ENCODE data around the gene RPS18.

RPS18 gene

DNA sequence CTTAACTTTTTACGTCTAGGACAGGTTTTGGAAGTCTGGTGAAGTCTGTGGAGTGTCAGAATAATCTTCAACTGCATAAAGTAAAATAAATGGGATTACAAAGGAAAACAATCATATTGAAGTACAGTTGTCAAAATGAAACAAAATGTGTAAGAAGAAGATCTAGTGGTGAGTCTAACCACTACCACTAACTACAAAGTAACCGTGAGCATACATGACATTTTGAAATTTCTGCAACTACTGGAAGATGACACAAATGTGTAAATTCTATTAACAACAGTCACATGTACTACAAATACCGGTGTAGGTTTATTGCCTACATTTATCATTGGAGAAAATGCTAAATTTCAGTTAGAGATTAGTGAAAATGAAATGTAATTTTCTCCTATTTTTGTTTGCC, 29.9 kb upstream of the RPS18 start:
- no peak for TF ChIP-seq FOXM1 (IDR thresholded peaks at IDR 0.05; ENCODE audit: borderline replicate concordance, low read depth)
- no peak for TF ChIP-seq TCF12 (IDR thresholded peaks at IDR 0.05; ENCODE audit: low read depth)
- TF ChIP-seq CEBPB (IDR thresholded peaks at IDR 0.05), result no peak
- no peak for TF ChIP-seq YY1 (IDR thresholded peaks at IDR 0.05; ENCODE audit: low read depth)
- TF ChIP-seq RAD21 (IDR thresholded peaks at IDR 0.05; ENCODE audit: low read depth), result no peak
- no peak for TF ChIP-seq EP300 (IDR thresholded peaks at IDR 0.05; ENCODE audit: borderline replicate concordance)
- TF ChIP-seq, protein P1, sequence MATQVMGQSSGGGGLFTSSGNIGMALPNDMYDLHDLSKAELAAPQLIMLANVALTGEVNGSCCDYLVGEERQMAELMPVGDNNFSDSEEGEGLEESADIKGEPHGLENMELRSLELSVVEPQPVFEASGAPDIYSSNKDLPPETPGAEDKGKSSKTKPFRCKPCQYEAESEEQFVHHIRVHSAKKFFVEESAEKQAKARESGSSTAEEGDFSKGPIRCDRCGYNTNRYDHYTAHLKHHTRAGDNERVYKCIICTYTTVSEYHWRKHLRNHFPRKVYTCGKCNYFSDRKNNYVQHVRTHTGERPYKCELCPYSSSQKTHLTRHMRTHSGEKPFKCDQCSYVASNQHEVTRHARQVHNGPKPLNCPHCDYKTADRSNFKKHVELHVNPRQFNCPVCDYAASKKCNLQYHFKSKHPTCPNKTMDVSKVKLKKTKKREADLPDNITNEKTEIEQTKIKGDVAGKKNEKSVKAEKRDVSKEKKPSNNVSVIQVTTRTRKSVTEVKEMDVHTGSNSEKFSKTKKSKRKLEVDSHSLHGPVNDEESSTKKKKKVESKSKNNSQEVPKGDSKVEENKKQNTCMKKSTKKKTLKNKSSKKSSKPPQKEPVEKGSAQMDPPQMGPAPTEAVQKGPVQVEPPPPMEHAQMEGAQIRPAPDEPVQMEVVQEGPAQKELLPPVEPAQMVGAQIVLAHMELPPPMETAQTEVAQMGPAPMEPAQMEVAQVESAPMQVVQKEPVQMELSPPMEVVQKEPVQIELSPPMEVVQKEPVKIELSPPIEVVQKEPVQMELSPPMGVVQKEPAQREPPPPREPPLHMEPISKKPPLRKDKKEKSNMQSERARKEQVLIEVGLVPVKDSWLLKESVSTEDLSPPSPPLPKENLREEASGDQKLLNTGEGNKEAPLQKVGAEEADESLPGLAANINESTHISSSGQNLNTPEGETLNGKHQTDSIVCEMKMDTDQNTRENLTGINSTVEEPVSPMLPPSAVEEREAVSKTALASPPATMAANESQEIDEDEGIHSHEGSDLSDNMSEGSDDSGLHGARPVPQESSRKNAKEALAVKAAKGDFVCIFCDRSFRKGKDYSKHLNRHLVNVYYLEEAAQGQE (IDR thresholded peaks at IDR 0.05; ENCODE audit: low read depth), result no peak
- TF ChIP-seq ZBTB7A (IDR thresholded peaks at IDR 0.05; ENCODE audit: low read depth), result no peak
- no peak for TF ChIP-seq TEAD4 (IDR thresholded peaks at IDR 0.05)
- TF ChIP-seq EGR1 (IDR thresholded peaks at IDR 0.05), result no peak
- TF ChIP-seq MAX (IDR thresholded peaks at IDR 0.05), result no peak
- TF ChIP-seq NFIC (IDR thresholded peaks at IDR 0.05), result no peak
- no peak for TF ChIP-seq USF1 (IDR thresholded peaks at IDR 0.05)
- no peak for TF ChIP-seq CREB1 (IDR thresholded peaks at IDR 0.05; ENCODE audit: low read depth)
- no peak for TF ChIP-seq TAF1 (IDR thresholded peaks at IDR 0.05; ENCODE audit: low read depth)

DNA sequence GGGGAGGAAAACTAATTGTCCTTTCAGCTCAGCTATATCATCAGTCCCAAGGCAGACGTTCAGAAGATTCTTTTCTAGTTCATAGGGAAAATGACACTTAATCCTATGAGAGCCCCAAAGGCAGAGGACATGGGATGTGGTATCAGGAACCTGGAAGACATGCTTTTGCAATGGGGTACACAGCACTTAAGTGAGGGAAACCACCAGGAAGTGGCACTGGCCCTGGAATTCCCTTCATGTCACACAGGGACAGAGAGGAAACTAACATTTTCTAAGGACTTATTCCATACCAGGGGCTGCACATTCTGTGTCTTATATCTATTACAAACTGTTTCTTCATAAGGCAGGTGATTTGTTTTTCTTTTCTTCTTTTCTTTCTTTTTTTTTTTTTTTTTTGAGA, 28.4 kb upstream of the RPS18 start:
- TF ChIP-seq CEBPB (IDR thresholded peaks at IDR 0.05) (no peak), EP300 (IDR thresholded peaks at IDR 0.05; ENCODE audit: borderline replicate concordance) (no peak), MAX (IDR thresholded peaks at IDR 0.05) (no peak), CREB1 (IDR thresholded peaks at IDR 0.05; ENCODE audit: low read depth) (no peak), TEAD4 (IDR thresholded peaks at IDR 0.05) (no peak), ZBTB7A (IDR thresholded peaks at IDR 0.05; ENCODE audit: low read depth) (no peak), RAD21 (IDR thresholded peaks at IDR 0.05; ENCODE audit: low read depth) (no peak), YY1 (IDR thresholded peaks at IDR 0.05; ENCODE audit: low read depth) (no peak)
- TF ChIP-seq, protein P1 (IDR thresholded peaks at IDR 0.05; ENCODE audit: low read depth), result no peak

DNA sequence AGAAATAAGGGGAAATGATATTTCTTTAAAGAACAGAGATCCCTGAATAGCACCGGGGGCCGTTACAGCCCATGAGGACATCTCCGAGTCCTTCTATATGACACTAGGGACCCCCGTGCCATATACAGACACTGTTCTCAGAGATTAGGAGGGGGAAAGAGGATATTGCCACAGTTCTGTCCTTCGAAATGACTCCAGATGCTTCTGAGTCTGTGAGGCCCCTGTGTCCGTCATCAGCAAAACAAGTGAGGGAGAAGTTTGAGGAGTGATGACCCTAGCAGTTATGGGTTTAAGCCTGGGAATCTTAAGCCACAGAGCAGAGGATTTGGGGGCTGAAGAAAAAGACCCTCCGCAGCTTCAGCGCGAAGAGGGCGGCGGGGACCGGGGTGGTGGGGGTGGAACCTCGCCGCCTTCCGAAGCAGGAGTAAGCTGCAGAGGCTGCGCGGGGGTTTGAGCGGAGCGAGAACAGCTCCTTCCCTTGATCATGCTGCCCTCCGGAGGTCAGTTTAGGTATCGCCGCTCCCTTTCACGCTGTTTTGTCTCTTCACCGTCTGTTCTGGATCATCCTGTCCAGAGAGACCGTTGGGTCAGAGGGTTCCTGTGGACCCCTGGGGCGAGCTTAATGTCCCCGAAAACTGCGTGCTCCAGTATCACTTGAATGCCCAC, 23.8 kb upstream of the RPS18 start:
- TF ChIP-seq RAD21 (IDR thresholded peaks at IDR 0.05; ENCODE audit: low read depth) (peak; percentile 95), TEAD4 (IDR thresholded peaks at IDR 0.05) (no peak)

- TF ChIP-seq ZBTB7A (IDR thresholded peaks at IDR 0.05; ENCODE audit: low read depth) (no peak), TEAD4 (IDR thresholded peaks at IDR 0.05) (no peak), FOXM1 (IDR thresholded peaks at IDR 0.05; ENCODE audit: borderline replicate concordance, low read depth) (no peak), RAD21 (IDR thresholded peaks at IDR 0.05; ENCODE audit: low read depth) (no peak), CREB1 (IDR thresholded peaks at IDR 0.05; ENCODE audit: low read depth) (no peak), YY1 (IDR thresholded peaks at IDR 0.05; ENCODE audit: low read depth) (no peak), EGR1 (IDR thresholded peaks at IDR 0.05) (no peak), USF1 (IDR thresholded peaks at IDR 0.05) (no peak), CEBPB (IDR thresholded peaks at IDR 0.05) (no peak), EP300 (IDR thresholded peaks at IDR 0.05; ENCODE audit: borderline replicate concordance) (no peak), TCF12 (IDR thresholded peaks at IDR 0.05; ENCODE audit: low read depth) (no peak)
- TF ChIP-seq, protein P1 (IDR thresholded peaks at IDR 0.05; ENCODE audit: low read depth), result no peak
Measured at GRCh38 chr6:33248643-33248931, 23.3 kb upstream of the RPS18 start.

Data from Ishikawa (cell line).